IMR-90 (cell line): ENCODE results near the gene PARD3. TPM values are rescaled to one million over a fixed set of nuclear protein-coding genes. Genes with fewer than 3 reads are reported as not detected.

Experiments
- ATAC-seq: fragments of 200-7000 bp; cut with Tn5 transposase; 2 replicates; pipeline ENCODE4 v1.9.1; 2020; ENCODE audit warnings: low read depth, mild to moderate bottlenecking, moderate library complexity
- BruUV-seq: library from RNA; stranded (reverse); fragments of 400-500 nt; replicated peaks from 2 replicates; lab custom pipeline; 2021; lab: Mats Ljungman, UMichigan
- CTCF ChIA-PET: fragments of 300-600 bp; formaldehyde crosslinking; extraction: SDS; loops from one replicate; lab custom pipeline; 2021; ENCODE audit warnings: antibody characterized with exemption; lab: Yijun Ruan, JAX
- POLR2A ChIA-PET: fragments of 300-600 bp; sonication (Branson Sonifier 250); formaldehyde crosslinking; loops from one replicate; lab custom pipeline; 2022; ENCODE audit warnings: antibody characterized with exemption; ENCODE audit not compliant: unreplicated experiment; lab: Charles Lee
- DNase-seq: peaks from one replicate; pipeline ENCODE4 v3.0.0; 2013
- H2AFZ ChIP-seq: replicated peaks from 2 replicates; pipeline ENCODE3; 2013; ENCODE audit warnings: low read length, mild to moderate bottlenecking; ENCODE audit not compliant: poor library complexity
- H2AK5ac ChIP-seq: 2 replicates; pipeline ENCODE4 v1.6.1; 2013; ENCODE audit warnings: low read depth, low read length, inconsistent platforms
- H2AK9ac ChIP-seq: replicated peaks from 2 replicates; pipeline ENCODE3; 2013; ENCODE audit warnings: mild to moderate bottlenecking, low read depth, low read length, moderate library complexity; ENCODE audit not compliant: poor library complexity
- H2BK120ac ChIP-seq: 2 replicates; pipeline ENCODE4 v1.6.1; 2013; ENCODE audit warnings: low read depth, low read length, inconsistent platforms
- H2BK15ac ChIP-seq: 3 replicates; pipeline ENCODE4 v1.6.1; 2013; ENCODE audit warnings: low read depth, low read length, inconsistent platforms
- H2BK20ac ChIP-seq: 2 replicates; pipeline ENCODE4 v1.6.1; 2013; ENCODE audit warnings: low read depth, mild to moderate bottlenecking, inconsistent platforms, low read length, moderate library complexity
- H2BK5ac ChIP-seq: 2 replicates; pipeline ENCODE4 v1.6.1; 2013; ENCODE audit warnings: mild to moderate bottlenecking, low read depth, low read length, inconsistent platforms; ENCODE audit not compliant: poor library complexity, severe bottlenecking
- H3K14ac ChIP-seq: replicated peaks from 2 replicates; pipeline ENCODE4 v1.6.1; 2013; ENCODE audit warnings: low read depth, low read length, inconsistent platforms
- H3K18ac ChIP-seq: 2 replicates; pipeline ENCODE4 v1.6.1; 2013; ENCODE audit warnings: low read depth, low read length, control low read depth
- H3K23ac ChIP-seq: 2 replicates; pipeline ENCODE4 v1.6.1; 2013; ENCODE audit warnings: low read depth, low read length, inconsistent platforms
- H3K27ac ChIP-seq: 2 replicates; pipeline ENCODE4 v1.5.1; 2013; ENCODE audit warnings: mild to moderate bottlenecking, control low read depth, low read length; ENCODE audit not compliant: insufficient read depth
- H3K27me3 ChIP-seq: 2 replicates; pipeline ENCODE4 v1.6.1; 2013; ENCODE audit warnings: low read length; ENCODE audit not compliant: control insufficient read depth, insufficient read depth
- H3K36me3 ChIP-seq: 2 replicates; pipeline ENCODE4 v1.6.1; 2013; ENCODE audit warnings: low read length, mixed read lengths; ENCODE audit not compliant: control insufficient read depth, insufficient read depth
- H3K4ac ChIP-seq: 2 replicates; pipeline ENCODE4 v1.6.1; 2013; ENCODE audit warnings: low read depth, low read length, inconsistent platforms
- H3K4me1 ChIP-seq: 2 replicates; pipeline ENCODE4 v1.6.1; 2013; ENCODE audit warnings: low read length, mixed read lengths; ENCODE audit not compliant: control insufficient read depth, insufficient read depth
- H3K4me2 ChIP-seq: 2 replicates; pipeline ENCODE4 v1.6.1; 2013; ENCODE audit warnings: low read depth, mild to moderate bottlenecking, control low read depth, low read length, moderate library complexity
- H3K4me3 ChIP-seq: 2 replicates; pipeline ENCODE4 v1.5.1; 2013; ENCODE audit warnings: low read depth, mild to moderate bottlenecking, control low read depth, low read length, moderate library complexity; ENCODE audit not compliant: insufficient read depth
- H3K56ac ChIP-seq: 2 replicates; pipeline ENCODE4 v1.6.1; 2013; ENCODE audit warnings: low read length, inconsistent platforms; ENCODE audit not compliant: insufficient read depth; ENCODE audit errors: extremely low read depth
- H3K79me1 ChIP-seq, 2 experiments: 2 replicates each; pipeline ENCODE4 v1.6.1; 2013; ENCODE audit warnings: low read length in 2 of 2, inconsistent platforms in 1 of 2, low read depth in 1 of 2
- H3K9ac ChIP-seq: 2 replicates; pipeline ENCODE4 v1.6.1; 2013; ENCODE audit warnings: low read depth, low read length, control low read depth
- H3K9me1 ChIP-seq: 2 replicates; pipeline ENCODE4 v1.6.1; 2013; ENCODE audit warnings: low read length, inconsistent platforms; ENCODE audit not compliant: insufficient read depth
- H3K9me3 ChIP-seq: 2 replicates; pipeline ENCODE4 v1.6.1; 2013; ENCODE audit warnings: low read length; ENCODE audit not compliant: control insufficient read depth, insufficient read depth
- H4K20me1 ChIP-seq: 2 replicates; pipeline ENCODE4 v1.6.1; 2013; ENCODE audit warnings: low read length, inconsistent platforms; ENCODE audit not compliant: insufficient read depth
- H4K5ac ChIP-seq: 2 replicates; pipeline ENCODE4 v1.6.1; 2013; ENCODE audit warnings: mild to moderate bottlenecking, low read depth, low read length, control low read depth
- H4K8ac ChIP-seq, 2 experiments: 2 replicates each; pipeline ENCODE4 v1.6.1; 2013; ENCODE audit warnings: low read depth in 2 of 2, low read length in 2 of 2, control low read depth in 1 of 2, inconsistent platforms in 1 of 2
- H4K91ac ChIP-seq: 2 replicates; pipeline ENCODE4 v1.6.1; 2013; ENCODE audit warnings: low read depth, low read length, inconsistent platforms; ENCODE audit not compliant: insufficient read depth
- CHD1 ChIP-seq: IDR thresholded peaks from 2 replicates; pipeline ENCODE4 v1.6.1; 2012; ENCODE audit warnings: low read depth, low read length, improper control_type of control experiment
- MAFK ChIP-seq: IDR thresholded peaks from 2 replicates; pipeline ENCODE4 v1.6.1; 2012; ENCODE audit warnings: low read depth, low read length, improper control_type of control experiment
- POLR2A ChIP-seq: IDR thresholded peaks from 2 replicates; pipeline ENCODE4 v1.6.1; 2012; ENCODE audit warnings: mild to moderate bottlenecking, low read depth, low read length
- SMC3 ChIP-seq: fragments of 150-350 bp; IDR thresholded peaks from 2 replicates; pipeline ENCODE4 v1.6.1; 2016; ENCODE audit warnings: low read depth, mild to moderate bottlenecking, antibody characterized with exemption, low read length, moderate library complexity
- WGBS, 2 experiments: methylation state at CpG; one replicate each; pipeline versions ENCODE4 v1.1.5 to v1.1.7; 2013; ENCODE audit warnings: missing lambda C conversion rate in 2 of 2; ENCODE audit not compliant: insufficient read length in 1 of 2; ENCODE audit errors: extremely low coverage in 2 of 2; 5-methylcytosine and 5-hydroxymethylcytosine counted together
- dilution Hi-C: fragments of 300-500 bp; cut with HindIII; formaldehyde crosslinking; loops from one replicate; pipeline ENCODE4 v1.14.3; 2018; ENCODE audit warnings: low sequenced_read_pairs; ENCODE audit not compliant: unreplicated experiment
- in situ Hi-C: fragments of 300-500 bp; cut with MboI; formaldehyde crosslinking; loops from 3 replicates; pipeline ENCODE4 v1.14.3; 2019; ENCODE audit warnings: low sequenced_read_pairs, inconsistent platforms, mixed read lengths
- intact Hi-C: fragments of 100-400 bp; cut with micrococcal nuclease; formaldehyde crosslinking; loops from 2 replicates; pipeline ENCODE4 v1.10.0; 2022
- polyA plus RNA-seq, 3 experiments: library from polyadenylated mRNA; depleted of rRNA; stranded (reverse); fragments of >200 nt; gene quantifications; 2 replicates each; pipeline ENCODE4 v1.2.3, GENCODE V29; 2012; ENCODE audit warnings: low replicate concordance in 1 of 3
- total RNA-seq: library from RNA; depleted of rRNA; stranded (reverse); fragments of >200 nt; gene quantifications from 2 replicates; pipeline ENCODE4 v1.2.3, GENCODE V29; 2012
- TF ChIP-seq, protein P1 (sequence below): fragments of 150-350 bp; IDR thresholded peaks from 2 replicates; pipeline ENCODE4 v1.6.1; 2017; ENCODE audit warnings: mild to moderate bottlenecking, antibody characterized with exemption, low read length, low read depth
- TF ChIP-seq, protein P2 (sequence below): conservative IDR thresholded peaks from 2 replicates; pipeline ENCODE4 v1.5.1; 2012; ENCODE audit warnings: mild to moderate bottlenecking, low read depth, low read length, improper control_type of control experiment

PARD3 gene
- total and polyA plus RNA-seq, 2 of the 4 experiments (the other 2 are of a cell fraction): 14.6 to 37.5 TPM

DNA sequence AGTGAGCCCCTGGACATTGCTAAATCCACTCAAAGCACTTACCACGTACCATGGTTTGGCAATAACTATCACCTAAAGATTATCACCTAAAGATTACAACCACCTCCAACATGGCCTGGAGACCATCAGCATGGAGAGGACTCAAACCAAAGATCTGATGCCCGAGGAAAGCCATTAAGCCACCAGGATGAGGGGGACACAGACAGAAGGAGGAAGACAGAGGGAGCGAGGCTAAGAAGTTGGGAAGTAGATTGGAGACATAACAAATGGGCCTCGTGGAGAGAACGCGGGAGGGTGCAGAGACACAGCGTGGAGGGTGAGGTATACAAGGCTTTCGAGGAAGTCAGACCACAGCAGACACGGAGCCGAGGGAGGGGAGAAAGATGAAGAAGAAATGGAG lies 700.2 kb downstream of the PARD3 start:
- Histone ChIP-seq H3K36me3 (no peaks in the 10 kb centered on the region), H3K4me1 (peaks cover 3% of the 10 kb centered on the region), H3K27ac (no peak overlapping the region), H4K91ac (no peak overlapping the region), H3K9me1 (no peaks in the 10 kb centered on the region; the same call in 1 of the 2 replicates), H2AK9ac (no peak overlapping the region), H2AK5ac (no peak overlapping the region; the same call in 1 of the 2 replicates), H3K18ac (no peak overlapping the region), H2BK20ac (no peak overlapping the region), H4K8ac (no peak overlapping the region), H2BK15ac (no peak overlapping the region), H3K56ac (no peak overlapping the region), H3K27me3 (no peaks in the 10 kb centered on the region), H3K4me2 (no peak overlapping the region), H2BK5ac (no peak overlapping the region), H2AFZ (no peak overlapping the region), H4K5ac (no peak overlapping the region), H3K23ac (no peak overlapping the region), H3K9ac (no peak overlapping the region), H3K14ac (no peak overlapping the region), H3K4ac (no peak overlapping the region), H3K9me3 (no peaks in the 10 kb centered on the region; the same call in 1 of the 2 replicates), H4K20me1 (no peaks in the 10 kb centered on the region), H3K4me3 (no peak overlapping the region), H2BK120ac (no peak overlapping the region), H3K79me1 (no peaks in the 10 kb centered on the region)
- BruUV-seq: no TSS peak
- dilution Hi-C loops: no loop called here
- no peak for ATAC-seq
- ChIA-PET POLR2A (no interaction called here), CTCF (no interaction called here)
- 100% methylated on average over 1 of the region's 10 CpGs; no CpG with 5 or more reads in 1 of the 2 experiments for WGBS, 2 experiments
- no peak for DNase-seq
- TF ChIP-seq, protein P1, sequence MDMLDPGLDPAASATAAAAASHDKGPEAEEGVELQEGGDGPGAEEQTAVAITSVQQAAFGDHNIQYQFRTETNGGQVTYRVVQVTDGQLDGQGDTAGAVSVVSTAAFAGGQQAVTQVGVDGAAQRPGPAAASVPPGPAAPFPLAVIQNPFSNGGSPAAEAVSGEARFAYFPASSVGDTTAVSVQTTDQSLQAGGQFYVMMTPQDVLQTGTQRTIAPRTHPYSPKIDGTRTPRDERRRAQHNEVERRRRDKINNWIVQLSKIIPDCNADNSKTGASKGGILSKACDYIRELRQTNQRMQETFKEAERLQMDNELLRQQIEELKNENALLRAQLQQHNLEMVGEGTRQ: no peak
- TF ChIP-seq CHD1: no peak
- no peak for TF ChIP-seq SMC3
- no peak for TF ChIP-seq MAFK
- no peak for TF ChIP-seq POLR2A
- TF ChIP-seq, protein P2, sequence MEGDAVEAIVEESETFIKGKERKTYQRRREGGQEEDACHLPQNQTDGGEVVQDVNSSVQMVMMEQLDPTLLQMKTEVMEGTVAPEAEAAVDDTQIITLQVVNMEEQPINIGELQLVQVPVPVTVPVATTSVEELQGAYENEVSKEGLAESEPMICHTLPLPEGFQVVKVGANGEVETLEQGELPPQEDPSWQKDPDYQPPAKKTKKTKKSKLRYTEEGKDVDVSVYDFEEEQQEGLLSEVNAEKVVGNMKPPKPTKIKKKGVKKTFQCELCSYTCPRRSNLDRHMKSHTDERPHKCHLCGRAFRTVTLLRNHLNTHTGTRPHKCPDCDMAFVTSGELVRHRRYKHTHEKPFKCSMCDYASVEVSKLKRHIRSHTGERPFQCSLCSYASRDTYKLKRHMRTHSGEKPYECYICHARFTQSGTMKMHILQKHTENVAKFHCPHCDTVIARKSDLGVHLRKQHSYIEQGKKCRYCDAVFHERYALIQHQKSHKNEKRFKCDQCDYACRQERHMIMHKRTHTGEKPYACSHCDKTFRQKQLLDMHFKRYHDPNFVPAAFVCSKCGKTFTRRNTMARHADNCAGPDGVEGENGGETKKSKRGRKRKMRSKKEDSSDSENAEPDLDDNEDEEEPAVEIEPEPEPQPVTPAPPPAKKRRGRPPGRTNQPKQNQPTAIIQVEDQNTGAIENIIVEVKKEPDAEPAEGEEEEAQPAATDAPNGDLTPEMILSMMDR: no peak
- in situ Hi-C loops: loop anchor here (25.0 kb wide), 1 partner anchor 778 kb away; the partner anchor contains the start of gene NRP1
- intact Hi-C loops: loop anchor here (5.0 kb wide), 1 partner anchor 522 kb away; no protein-coding TSS in a partner anchor
